GM19324 (cell line): Measurements from ENCODE around the gene AARSD1.
"Not testable (repeated sequence)": the region's sequence is repeated elsewhere in the genome, so short reads cannot be mapped to it uniquely, and the experiment has no call there.

Experiments
- ATAC-seq: cut with Tn5 transposase; IDR thresholded peaks from one replicate; pipeline ENCODE4 v1.9.1; 2021; ENCODE audit warnings: mild to moderate bottlenecking, moderate library complexity; ENCODE audit not compliant: unreplicated experiment, low FRiP score

Gene AARSD1

GRCh38 chr17:42980766-42981397 lies 16.6 kb upstream of the AARSD1 start:
- peak; percentile 50 for ATAC-seq

- peak; percentile 71 for ATAC-seq
Measured at GRCh38 chr17:42980274-42980765, 16.1 kb upstream of the AARSD1 start, which contains the start of gene RUNDC1. TSS of gene RUNDC1 (plus strand) at chr17:42980565. CDS start at chr17:42980577, 12 bp downstream.

GRCh38 chr17:42979511-42980273 lies 15.4 kb upstream of the AARSD1 start, which contains the start of gene PTGES3L:
TSS of gene PTGES3L (minus strand) at chr17:42980080. CDS start at chr17:42980053, 27 bp downstream.
- no peak for ATAC-seq

GRCh38 chr17:42975701-42976100 lies 11.4 kb upstream of the AARSD1 start:
- not testable (repeated sequence) for ATAC-seq

- no peak for ATAC-seq
Measured at GRCh38 chr17:42975265-42975664, 11.0 kb upstream of the AARSD1 start.

- not testable (repeated sequence) for ATAC-seq
Measured at GRCh38 chr17:42973323-42973722, 9.1 kb upstream of the AARSD1 start.

- ATAC-seq: no peak
Measured at GRCh38 chr17:42971589-42971988, 7.3 kb upstream of the AARSD1 start.

- no peak for ATAC-seq
Measured at GRCh38 chr17:42969001-42969581, 4.8 kb upstream of the AARSD1 start.

- ATAC-seq: no peak
Measured at GRCh38 chr17:42967925-42968324, 3.7 kb upstream of the AARSD1 start.

- no peak for ATAC-seq
Measured at GRCh38 chr17:42953669-42954068, 10.6 kb downstream of the AARSD1 start.

- ATAC-seq: no peak
Measured at GRCh38 chr17:42950044-42950783, 14.0 kb downstream of the AARSD1 start.

GRCh38 chr17:42946812-42947211 lies 17.4 kb downstream of the AARSD1 start:
- ATAC-seq: no peak

GRCh38 chr17:42944211-42944610 lies 20.0 kb downstream of the AARSD1 start:
- ATAC-seq: no peak

- ATAC-seq: no peak
Measured at GRCh38 chr17:42937712-42938596, 26.3 kb downstream of the AARSD1 start.

GRCh38 chr17:42929497-42929844 lies 34.8 kb downstream of the AARSD1 start:
- ATAC-seq: no peak

- no peak for ATAC-seq
Measured at GRCh38 chr17:42928714-42929496, 35.3 kb downstream of the AARSD1 start.

- no peak for ATAC-seq
Measured at GRCh38 chr17:42924891-42925290, 39.4 kb downstream of the AARSD1 start.

- ATAC-seq: not testable (repeated sequence)
Measured at GRCh38 chr17:42923472-42923871, 40.8 kb downstream of the AARSD1 start.

- ATAC-seq: no peak
Measured at GRCh38 chr17:42922294-42922693, 42.0 kb downstream of the AARSD1 start.
